Hematopoietic multipotent progenitor cell (in vitro differentiated cells): Measurements from ENCODE around the gene ADGRV1. TPM values are rescaled to one million over a fixed set of nuclear protein-coding genes. Genes with fewer than 3 reads are reported as not detected.
"Not testable (repeated sequence)": the region's sequence is repeated elsewhere in the genome, so short reads cannot be mapped to it uniquely, and the experiment has no call there.

ENCODE experiments used
- DNase-seq, 3 donors: peaks; one replicate each; pipeline ENCODE4 v3.0.0-alpha.2; 2011 to 2015; ENCODE audit warnings: low read depth in 2 of 3, low spot score in 2 of 3
- total RNA-seq: library from RNA; depleted of rRNA; stranded (reverse); fragments of >200 nt; gene quantifications from one replicate; pipeline ENCODE4 v1.2.3, GENCODE V29; 2012

ADGRV1 gene
- total RNA-seq, 1 donor = 0.27 TPM

DNA sequence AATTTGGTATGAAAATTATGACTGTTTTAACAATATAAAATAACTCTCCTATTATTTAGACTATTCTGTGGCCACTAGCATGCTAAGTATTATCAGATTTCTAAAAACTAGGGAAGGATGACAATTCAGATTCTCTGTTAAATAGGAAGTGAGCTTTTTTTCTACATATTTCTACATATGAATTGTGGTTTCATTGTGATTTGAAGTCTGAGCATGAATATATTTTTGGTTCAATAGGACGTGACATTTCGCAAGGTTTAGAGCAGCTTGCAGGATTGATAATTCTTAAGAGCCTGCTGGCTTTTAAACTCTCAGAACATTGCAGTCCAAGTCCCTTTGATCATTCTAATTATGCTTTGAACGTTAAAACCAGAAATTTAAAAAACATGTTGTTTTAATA lies 82.9 kb downstream of the ADGRV1 start:
- peak in 1 of 3 donors; percentile 35 for DNase-seq

DNA sequence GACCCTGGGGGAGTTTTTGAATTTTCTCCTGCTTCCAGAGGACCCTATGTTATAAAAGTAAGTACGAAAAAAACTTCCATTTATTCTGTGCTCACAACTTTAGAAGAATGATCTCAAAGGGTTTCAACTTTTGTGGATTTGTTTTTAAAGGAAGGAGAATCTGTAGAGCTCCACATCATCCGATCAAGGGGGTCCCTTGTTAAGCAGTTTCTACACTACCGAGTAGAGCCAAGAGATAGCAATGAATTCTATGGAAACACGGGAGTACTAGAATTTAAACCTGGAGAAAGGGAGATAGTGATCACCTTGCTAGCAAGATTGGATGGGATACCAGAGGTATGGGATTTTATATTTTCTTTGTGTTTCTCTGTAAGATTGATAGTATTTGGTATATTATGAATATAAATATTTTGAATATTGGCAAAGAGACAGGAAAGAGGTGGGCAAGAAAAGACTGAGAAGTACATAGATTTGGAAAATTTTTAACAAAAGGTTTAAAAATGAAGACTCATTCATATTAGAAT lies 84.2 kb downstream of the ADGRV1 start:
- no peak for DNase-seq

DNA sequence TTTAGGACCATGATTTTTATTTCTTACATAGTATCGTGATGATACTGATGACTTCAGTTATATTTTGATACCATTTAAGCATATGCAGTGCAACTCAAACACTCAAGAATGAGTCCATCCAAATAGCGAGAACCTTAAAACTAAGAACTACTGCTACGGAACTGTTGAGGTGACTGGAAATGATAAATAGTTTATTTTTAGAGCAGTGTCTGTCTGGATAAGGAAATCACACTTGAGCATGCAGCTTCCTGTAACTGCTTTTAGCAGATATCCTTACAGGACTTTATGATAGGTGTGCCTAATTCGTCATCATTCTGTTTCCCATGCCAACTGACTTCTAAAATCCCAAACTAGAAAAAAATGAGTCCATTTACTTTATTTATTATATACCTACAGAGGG lies 85.5 kb downstream of the ADGRV1 start:
- peak in 2 of 3 donors; percentile 60 to 82 for DNase-seq

DNA sequence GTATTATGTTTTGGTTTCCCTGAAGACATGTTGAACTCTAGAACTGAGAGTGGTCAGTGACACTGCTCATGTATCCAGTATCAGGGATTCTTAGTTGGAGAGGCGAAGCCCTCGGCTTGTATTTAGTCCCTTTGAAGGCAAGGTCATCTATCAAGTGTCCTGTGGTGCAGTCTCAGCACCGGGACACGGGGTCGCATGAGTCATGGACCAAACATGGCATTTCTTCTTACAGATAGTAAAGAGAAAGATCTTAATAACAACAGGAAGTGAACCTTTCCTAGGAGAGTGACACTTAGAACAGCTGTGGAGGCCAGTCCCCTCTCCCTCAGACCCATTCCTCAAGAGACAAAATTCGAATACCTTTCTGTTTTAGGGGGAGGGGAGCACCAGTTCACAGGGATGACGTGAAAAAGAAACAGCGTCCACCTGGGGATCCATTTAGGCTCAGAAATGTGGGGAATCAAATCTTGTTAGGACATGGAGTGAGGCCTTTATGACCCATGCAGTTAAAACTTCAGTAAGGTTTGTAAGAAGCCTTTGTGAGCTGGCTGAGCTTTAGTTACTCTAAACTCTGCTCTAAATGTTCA lies 86.5 kb downstream of the ADGRV1 start:
- DNase-seq = peak in 2 of 3 donors; percentile 7 to 14

DNA sequence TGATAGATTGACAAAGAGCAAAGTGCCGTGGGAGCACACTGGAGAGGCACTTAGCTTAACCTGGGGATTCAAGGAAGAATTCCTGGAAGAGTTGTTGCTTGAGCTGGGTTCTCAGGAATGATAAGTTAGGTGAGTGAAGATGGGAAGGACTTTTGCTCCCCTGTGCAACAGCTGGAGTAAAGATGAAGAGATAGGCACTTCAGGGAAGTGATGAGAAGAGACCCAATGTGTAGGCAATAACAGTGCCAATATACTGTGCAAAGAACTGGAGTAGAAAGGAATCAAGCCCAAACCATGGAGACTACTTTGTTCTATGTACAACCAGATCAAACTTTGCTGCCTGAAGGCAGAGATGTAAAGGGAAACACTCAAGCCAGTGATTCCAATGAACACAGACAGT lies 92.2 kb downstream of the ADGRV1 start:
- DNase-seq = no peak

- no peak for DNase-seq
Observed at GRCh38 chr5:90654215-90654614, 95.6 kb downstream of the ADGRV1 start.

DNA sequence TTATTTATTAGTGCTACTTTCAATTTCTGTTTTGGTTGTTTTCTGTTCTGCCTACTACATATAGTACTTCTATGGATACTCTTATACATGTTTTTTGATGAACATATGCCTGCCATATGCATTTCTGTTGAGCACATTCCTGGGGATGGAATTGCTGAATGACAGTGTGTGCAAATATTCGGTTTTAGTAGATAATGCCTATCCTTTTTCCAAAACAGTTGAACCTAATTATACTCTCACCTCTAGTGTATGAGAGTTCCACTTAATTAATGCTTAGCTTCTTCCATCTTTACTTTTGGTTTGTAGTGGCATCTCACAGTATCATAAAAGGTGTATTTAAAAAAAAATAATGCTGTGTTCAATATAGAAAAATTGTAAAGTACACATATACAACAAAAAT lies 96.8 kb downstream of the ADGRV1 start:
- DNase-seq = no peak

DNA sequence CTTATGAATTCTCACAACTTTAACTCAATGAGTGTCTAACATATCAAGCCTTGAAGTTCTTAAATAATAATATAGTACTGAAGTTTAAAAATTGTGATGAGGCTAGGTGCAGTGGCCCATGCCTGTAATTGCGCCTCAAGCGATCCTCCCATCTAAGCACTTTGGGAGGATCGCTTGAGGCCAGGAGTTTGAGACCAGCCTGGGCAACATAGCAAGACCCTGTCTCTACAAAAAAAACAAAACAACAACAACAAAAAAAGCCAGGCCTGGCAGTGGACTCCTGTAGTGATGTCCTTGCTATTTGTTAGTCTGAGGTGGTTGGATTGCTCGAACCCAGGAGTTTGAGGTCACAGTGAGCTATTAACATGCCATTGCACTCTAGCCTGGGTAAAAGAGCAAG lies 98.4 kb downstream of the ADGRV1 start:
- DNase-seq = no peak

GRCh38 chr5:90657788-90658187 lies 99.2 kb downstream of the ADGRV1 start:
- no peak for DNase-seq

- DNase-seq = no peak
Observed at GRCh38 chr5:90658620-90659019, 100.0 kb downstream of the ADGRV1 start.

GRCh38 chr5:90668079-90668565 lies 109.5 kb downstream of the ADGRV1 start:
- DNase-seq = not testable (repeated sequence)

DNA sequence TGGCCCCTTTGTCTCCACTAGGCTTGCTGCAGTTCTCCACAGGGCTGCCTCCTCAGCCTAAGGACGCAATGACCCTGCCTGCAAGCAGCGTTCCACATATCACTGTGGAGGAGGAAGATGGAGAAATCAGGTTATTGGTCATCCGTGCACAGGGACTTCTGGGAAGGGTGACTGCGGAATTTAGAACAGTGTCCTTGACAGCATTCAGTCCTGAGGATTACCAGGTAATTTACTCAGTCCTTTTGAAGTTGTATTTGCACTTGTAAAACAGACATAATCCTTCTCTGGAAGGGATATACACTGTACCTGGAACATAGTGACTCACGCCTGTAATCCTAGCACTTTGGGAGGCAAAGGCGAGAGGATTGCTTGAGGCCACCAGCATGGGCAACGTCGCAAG lies 116.6 kb downstream of the ADGRV1 start:
- no peak for DNase-seq

DNA sequence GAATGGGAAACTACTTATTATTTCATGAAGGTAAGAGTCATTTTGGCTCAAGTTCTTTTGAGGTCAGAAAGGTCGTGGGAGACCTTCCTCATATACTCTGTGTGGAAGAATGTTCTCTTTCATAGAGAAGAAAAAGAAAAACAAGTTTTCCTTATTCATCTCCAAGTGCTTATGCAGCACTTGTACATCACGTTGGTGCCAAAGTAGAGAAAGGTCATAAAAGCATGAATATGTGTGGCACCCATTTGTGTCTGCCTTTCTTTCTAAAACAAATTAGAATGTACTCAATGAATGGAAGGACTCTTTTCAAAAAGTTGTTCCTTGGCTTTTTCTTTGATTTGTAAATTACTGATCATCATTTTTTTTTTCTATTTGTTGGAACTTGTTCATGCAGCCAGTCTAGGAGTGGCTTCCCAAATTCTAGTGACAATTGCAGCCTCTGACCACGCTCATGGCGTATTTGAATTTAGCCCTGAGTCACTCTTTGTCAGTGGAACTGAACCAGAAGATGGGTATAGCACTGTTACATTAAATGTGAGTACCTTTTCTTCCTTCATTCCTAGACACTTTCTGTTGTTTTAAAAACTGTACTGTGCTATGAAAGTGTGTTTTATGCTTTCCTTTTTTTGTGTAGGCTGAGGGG lies 122.4 kb downstream of the ADGRV1 start:
- DNase-seq = no peak

- no peak for DNase-seq
Observed at GRCh38 chr5:90682278-90682677, 123.7 kb downstream of the ADGRV1 start.

DNA sequence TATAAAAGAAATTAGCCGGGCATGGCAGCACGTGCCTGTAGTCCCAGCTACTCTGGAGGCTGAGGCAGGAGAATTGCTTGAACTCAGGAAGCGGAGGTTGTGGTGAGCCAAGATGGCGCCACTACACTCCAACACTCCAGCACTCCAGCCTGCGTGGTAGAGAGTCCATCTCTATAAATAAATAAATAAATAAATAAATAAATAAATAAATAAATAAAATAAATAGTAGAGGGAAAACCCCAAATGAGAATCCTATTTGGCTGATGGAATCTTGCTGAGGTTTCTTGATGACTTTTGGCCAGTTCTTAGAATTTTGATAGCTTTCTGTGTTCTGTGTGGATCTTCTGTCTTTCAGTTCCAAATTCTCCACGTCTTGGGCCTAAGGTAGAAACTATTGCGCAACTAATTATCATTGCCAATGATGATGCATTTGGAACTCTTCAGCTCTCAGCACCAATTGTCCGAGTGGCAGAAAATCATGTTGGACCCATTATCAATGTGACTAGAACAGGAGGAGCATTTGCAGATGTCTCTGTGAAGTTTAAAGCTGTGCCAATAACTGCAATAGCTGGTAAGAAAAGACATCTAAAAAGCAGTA lies 126.9 kb downstream of the ADGRV1 start:
- DNase-seq = no peak

GRCh38 chr5:90686363-90686762 lies 127.8 kb downstream of the ADGRV1 start:
- DNase-seq = not testable (repeated sequence)

- DNase-seq = not testable (repeated sequence)
Observed at GRCh38 chr5:90687458-90687857, 128.9 kb downstream of the ADGRV1 start.

DNA sequence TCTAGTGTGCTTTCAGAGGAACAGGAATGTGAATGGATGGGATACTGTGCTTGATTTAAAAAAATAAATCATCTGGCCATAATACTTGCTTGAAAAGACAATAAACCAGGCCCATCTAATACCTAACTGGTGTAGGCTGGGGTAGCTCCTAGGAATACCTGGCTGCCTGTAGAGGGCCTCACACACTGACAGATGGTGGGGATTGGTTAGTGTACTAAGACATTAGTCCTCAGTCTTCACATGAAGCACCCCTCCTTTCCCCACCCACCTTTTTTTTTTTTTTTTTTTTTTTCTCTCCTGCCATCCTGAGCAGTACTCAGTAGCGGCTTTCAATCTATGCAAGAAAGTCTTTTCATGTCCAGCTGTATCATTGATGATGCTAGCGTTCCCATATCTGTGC lies 130.5 kb downstream of the ADGRV1 start:
- no peak for DNase-seq

- DNase-seq = peak in 1 of 3 donors; percentile 5
Observed at GRCh38 chr5:90690307-90690706, 131.7 kb downstream of the ADGRV1 start.

DNA sequence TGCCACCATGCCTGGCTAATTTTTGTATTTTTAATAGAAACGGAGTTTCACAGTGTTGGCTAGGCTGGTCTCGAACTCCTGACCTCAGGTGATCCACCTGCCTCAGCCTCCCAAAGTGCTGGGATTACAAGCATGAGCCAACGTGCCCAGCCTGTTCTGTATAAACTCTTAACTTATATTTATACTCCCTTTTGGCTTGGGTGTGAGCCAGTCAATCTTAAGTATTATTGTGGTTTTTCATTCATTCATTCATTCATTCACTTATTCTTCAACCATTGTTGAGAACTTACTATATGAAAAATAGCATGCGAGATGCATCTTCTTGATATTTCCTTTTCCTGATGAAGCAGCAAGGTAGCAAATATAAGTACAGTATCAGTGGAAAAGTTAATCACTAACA lies 132.9 kb downstream of the ADGRV1 start:
- DNase-seq = no peak

GRCh38 chr5:90696153-90696552 lies 137.6 kb downstream of the ADGRV1 start:
- peak in 2 of 3 donors; percentile 11 to 48 for DNase-seq

DNA sequence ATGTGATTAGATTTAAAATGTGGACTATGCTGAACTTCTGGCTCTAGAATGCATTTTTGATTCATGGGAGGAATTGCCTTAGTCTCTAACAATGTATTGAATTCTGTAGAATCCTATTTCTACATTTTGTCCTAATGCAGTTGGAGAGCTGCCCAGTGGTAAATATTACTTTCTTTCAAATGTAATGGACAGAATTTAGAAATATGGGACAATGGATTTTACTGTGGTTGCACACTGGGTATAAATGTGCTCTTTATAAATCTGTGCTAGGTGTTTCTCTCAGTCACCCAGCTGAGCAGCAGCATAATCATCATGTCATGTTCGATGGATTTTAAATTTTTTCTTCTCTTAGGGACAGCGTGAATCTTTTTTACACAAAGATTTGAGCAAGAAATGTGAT lies 141.7 kb downstream of the ADGRV1 start:
- DNase-seq = no peak
